GM12875 (cell line): ENCODE results near the gene ASMT.
"Not testable (repeated sequence)": the region's sequence is repeated elsewhere in the genome, so short reads cannot be mapped to it uniquely, and the experiment has no call there.

Experiments
- H3K4me3 ChIP-seq: one replicate; pipeline ENCODE4 v1.5.1; 2011; ENCODE audit warnings: low read depth, low read length, control low read depth
- CTCF ChIP-seq: IDR thresholded peaks from 2 replicates; pipeline ENCODE4 v1.5.1; 2011; ENCODE audit warnings: low read depth, mild to moderate bottlenecking, control low read depth, inconsistent platforms, low read length, moderate library complexity, borderline replicate concordance; ENCODE audit not compliant: insufficient read depth

Gene ASMT

GRCh38 chrX:1676866-1677265 lies 62.0 kb downstream of the ASMT start:
- TF ChIP-seq CTCF = no peak
- no peak overlapping the region for H3K4me3 ChIP-seq

DNA sequence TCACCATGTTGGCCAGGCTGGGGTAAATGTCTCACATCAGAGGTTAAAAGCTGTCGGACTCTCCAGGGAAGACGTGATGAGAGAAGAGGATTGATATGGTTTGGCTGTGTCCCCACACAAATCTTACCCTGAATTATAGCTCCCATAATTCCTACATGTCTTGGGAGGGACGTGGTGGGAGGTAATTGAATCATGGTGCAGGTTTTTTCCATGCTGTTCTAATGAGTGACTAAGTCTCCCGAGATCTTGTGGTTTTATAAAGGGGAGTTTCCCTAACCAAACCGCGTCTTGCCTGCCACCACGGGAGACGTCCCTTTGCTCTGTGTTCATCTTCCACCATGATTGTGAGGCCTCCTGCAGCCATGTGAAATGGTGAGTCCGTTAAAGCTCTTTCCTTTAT lies 64.4 kb downstream of the ASMT start:
- TF ChIP-seq CTCF = no peak
- no peak overlapping the region for H3K4me3 ChIP-seq

DNA sequence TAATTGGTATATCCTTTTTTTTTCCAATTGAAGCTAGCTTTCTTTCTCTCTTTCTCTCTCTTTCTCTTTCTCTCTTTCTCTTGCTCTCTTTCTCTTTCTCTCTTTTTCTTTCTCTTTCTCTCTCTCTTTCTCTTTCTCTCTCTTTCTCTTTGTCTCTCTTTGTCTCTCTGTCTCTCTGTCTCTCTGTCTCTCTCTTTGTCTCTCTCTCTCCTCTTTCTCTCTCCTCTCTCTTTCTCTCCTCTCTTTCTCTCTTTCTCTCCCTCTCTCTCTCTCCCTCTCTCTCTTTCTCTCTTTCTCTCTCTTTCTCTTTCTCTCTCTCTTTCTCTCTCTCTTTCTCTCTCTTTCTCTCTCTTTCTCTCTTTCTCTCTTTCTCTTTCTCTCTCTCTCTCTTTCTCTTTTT lies 66.6 kb downstream of the ASMT start:
- TF ChIP-seq CTCF = no peak
- no peak overlapping the region for H3K4me3 ChIP-seq

- not testable (repeated sequence) for H3K4me3 ChIP-seq
These were observed 67.0 kb downstream of the ASMT start for GRCh38 chrX:1681856-1682255.

- H3K4me3 ChIP-seq = not testable (repeated sequence)
These were observed 67.6 kb downstream of the ASMT start for GRCh38 chrX:1682501-1682900.

DNA sequence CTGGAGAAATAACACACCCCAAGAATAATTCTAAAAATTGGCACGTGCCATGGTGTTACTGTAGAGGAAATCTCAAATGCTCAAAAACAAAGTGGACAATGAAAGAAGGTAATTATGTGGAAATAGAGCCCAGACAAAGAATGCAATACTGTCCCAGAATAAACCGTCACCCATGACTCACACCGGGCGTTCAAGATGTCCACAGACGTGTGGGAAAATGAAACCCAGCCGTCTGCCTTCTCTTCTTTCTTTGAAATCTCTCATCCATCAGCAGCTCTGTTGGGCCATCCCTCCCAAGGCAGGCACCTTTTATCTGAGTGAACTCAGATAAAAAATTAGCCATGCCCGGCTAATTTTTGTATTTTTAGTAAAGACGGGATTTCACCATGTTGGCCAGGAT lies 70.0 kb downstream of the ASMT start:
- H3K4me3 ChIP-seq = not testable (repeated sequence)

DNA sequence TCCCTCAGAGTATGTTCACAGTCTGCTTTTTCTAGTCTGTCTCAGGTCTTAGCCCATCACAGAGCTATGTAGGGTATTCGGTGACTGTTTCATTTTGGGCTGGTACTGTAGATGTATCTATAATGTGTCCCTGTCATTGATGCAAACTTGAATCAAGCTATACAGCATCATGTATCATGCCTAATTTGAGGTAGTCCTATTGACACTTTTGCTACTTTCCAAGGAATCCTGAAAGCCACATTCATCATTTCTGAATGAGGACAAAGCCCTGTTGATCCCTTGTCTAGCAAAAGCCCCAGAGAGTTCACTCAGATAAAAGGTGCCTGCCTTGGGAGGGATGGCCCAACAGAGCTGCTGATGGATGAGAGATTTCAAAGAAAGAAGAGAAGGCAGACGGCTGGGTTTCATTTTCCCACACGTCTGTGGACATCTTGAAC lies 70.6 kb downstream of the ASMT start:
- not testable (repeated sequence) for H3K4me3 ChIP-seq

DNA sequence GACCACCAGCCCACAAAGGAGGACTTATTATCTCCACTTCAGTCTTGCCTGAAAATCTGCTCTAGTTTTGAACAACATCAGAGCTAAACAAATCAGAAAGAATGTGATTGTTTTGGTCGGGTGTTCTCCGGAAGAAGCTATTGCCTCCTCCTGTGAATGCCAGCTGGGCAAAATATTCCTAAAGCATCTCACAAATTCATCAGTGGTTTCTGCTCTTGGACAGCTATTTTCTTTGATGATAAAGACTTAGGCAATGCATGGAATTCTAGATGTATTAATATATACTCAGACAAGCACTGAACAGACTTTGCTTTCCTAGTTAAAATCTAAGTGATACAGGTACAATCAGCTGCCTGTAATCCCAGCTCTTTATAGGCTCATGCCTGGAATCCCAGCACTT lies 71.8 kb downstream of the ASMT start:
- H3K4me3 ChIP-seq = no peak overlapping the region
- TF ChIP-seq CTCF = no peak
